SIG-M5 (cell line): ENCODE measurements around the gene TRIM28.
"Not testable (repeated sequence)": the region's sequence is repeated elsewhere in the genome, so short reads cannot be mapped to it uniquely, and the experiment has no call there.

ENCODE experiments used
- DNase-seq: peaks from one replicate; lab custom pipeline; 2025; lab: John Stamatoyannopoulos, UW

TRIM28 gene

DNA sequence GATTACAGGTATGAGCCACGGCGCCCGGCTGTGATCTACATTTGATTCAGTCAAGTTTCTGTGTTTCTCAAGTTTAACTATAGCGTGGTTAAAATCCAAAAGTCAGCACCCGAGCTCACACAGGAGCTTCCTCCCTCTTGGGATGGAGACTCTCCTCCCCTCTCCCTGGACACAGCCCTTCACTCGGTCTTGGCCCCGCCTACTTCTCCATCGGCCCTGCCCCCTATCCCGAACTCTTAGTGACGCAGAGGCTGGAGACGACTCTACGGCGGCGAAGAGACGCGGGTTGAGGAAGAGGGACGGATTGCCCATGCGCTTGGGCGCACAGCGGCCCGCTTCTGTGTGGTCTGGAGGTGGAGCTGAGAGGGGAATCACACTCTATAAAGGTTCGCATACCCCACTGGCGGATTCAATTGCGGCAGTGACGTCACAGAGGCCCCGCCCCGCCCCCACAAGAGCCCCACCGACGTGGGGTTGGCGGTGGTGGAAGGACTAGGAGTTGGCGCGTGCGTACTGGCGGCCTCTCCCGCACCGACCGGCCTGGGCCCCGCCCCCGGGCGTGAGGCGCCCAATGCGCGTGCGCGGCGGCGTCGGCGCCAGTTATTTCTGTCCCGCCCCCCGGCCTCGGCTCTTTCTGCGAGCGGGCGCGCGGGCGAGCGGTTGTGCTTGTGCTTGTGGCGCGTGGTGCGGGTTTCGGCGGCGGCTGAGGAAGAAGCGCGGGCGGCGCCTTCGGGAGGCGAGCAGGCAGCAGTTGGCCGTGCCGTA lies at the start of gene TRIM28:
Gene TRIM28, plus strand, starts transcription at position 239 of the 765 bp plus-strand sequence. CDS start 694 bp downstream, outside the sequence.
- no peak for DNase-seq

DNA sequence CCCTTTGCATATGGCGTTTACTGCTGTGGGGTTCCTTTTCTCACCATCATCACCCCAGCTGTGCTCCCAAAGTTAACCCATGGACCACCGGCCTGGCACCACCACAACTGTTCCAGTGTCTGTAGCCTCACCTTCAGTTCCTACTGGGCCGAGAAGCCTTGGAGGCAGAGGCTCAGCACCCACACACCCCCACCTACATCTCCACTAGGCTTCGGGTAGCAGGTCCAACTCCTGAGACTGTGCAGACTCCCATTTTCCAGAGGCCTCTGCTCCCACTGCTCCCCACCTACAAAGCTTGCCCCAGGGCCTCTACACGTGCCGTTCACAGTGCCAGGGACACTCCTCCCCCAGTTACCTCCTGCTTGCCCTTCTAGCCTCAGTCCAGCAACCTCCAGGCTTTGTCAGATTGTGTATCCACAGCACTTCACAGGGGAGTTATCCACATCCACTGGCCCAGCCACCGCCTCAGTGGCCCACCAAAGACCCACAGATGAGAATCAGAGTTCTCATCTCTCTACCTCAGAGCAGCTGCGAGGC lies 46.2 kb upstream of the TRIM28 start:
- DNase-seq, result no peak

- no peak for DNase-seq
These were observed 45.4 kb upstream of the TRIM28 start for GRCh38 chr19:58498316-58499020.

DNA sequence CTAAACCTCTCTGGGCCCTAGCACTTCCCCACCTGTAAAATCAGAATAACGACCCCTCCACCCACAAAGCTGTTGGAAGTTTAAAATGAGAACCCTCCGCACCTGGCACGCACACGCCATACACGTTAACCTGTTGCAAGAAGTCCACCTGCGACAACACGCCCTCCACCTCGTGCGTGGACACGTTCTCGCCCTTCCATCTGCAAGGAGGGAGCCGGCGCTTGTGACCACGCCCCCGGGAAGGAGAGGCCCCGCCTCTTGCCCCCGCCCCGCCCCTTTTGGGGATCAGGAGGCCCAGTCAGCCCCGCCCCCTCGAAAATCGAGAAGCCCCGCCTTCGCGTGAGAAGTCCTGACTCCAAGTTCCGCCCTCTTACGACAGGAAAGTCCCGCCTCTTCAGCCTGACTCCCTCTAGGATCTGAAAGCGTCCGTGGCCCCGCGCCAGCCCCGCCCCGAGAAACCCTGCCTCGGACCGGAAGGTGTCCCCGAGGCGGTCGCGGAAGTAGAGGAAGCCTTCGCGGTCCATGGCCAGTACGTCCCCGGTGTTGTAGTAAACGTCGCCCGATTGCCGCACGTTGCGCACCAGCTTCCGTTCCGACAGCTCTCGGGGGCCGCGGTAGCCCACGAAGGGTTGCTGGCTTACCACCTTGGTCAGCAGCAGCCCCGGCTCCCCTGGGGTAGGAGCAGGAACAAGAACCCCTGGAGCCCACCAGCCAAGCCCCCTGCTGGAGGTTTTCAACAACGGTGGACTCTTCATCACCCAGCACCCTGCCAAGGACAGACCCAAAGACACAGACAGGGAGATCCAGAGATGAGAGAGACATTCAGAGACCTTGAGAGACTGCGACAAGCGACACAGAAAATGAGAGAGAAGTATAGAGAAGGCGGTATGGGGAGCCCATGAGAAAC lies 44.6 kb upstream of the TRIM28 start:
- DNase-seq, result peak; percentile 92

GRCh38 chr19:58500242-58500641 lies 43.6 kb upstream of the TRIM28 start:
- DNase-seq, result no peak

GRCh38 chr19:58507602-58508223 lies 36.2 kb upstream of the TRIM28 start:
- DNase-seq, result not testable (repeated sequence)

DNA sequence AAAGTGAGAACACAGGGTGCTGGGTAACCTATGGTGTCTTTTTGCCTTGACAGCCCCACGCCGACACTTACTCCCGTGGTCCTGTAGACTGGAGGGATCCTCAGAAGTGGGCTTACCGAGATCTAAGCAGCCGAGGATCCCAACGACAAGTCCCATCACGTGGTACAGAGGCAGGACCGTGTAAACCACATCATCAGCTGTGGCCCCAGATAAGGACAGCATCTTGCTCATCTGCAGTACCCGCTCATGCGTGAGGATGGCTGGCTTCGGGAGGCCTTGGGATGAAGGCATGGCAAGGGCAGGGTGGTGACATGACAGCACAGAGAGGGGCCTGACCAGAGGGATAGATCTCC lies 34.2 kb upstream of the TRIM28 start:
- no peak for DNase-seq

DNA sequence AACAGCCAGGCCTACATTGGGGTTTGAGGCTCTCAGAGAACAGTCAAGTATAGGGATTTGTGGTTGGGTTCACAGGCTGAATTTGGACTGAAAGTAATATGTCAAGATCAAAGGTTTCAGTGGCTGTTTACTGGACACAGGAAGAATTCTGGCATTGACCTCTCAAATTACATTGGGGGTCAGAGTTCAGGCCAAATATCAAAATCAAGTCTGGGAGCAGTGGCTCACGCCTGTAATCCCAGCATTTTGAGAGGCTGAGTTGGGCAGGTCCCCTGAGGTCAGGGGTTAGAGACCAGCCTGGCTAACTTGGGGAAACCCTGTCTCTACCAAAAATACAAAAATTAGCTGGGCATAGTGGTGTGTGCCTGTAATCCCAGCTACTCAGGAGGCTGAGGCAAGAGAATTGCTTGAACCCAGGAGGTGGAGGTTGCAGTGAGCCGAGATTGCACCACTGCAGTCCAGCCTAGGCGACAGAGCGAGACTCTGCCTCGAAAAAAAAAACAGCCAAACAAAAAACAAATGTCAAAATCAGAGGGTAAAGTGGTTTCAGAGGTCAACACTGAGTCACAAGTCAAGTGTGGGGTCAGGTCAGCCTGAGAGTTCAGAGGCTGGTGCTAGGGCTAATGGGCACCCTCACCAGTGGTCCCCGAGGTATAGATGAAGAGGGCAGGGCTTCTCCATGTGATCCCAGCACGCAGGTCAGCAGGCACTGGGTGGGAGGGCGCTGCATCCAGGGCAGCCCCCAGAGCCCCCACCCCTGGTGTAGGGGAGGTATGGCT lies 33.6 kb upstream of the TRIM28 start:
- DNase-seq, result no peak

- DNase-seq, result no peak
These were observed 32.3 kb upstream of the TRIM28 start, which contains the start of gene SLC27A5 for GRCh38 chr19:58511353-58512208. TSS of gene SLC27A5 (minus strand) at chr19:58511992. CDS start at chr19:58511955, 37 bp downstream.

GRCh38 chr19:58513213-58513693 lies 30.6 kb upstream of the TRIM28 start:
- no peak for DNase-seq

DNA sequence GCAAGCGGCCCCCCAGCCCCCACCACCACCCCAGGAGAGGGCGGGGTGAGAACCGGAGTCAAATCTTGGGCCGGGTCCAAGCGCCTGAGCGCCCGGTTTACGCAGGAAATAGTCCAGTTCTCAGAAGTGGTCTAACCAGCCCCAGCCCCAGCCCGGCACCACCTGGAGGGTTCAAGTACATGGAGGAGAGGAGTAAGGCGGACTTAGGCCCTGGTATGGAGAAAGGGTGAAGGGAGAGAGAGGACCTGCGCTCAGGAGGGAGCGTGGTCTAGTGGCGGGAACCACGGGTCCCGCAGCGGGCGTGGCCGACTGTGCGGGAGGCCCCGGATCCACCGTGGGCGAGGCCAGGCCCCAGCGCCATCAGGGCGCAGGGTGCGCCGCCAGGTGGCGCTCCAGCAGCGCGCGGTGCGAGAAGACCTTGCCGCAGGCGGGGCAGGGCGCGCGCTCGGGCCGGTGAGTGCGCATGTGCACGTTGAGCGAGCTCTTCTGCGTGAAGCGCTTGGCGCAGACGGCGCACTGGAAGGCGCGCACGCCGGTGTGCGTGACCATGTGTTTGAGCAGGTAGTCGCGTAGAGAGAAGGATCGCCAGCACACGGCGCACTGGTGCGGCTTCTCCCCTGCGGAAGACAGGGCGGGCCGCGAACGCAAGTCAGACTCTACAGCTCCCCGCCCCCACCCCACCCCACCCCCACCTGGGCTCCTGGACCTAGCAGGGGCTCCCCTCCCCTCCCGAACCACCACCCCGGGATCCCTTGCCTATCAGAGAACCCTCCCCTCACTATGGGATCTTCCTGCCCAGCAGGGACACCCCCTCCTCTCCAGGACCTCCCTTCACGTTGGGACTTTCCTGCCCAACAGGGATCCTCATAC lies 29.9 kb upstream of the TRIM28 start:
- DNase-seq, result peak; percentile 32

DNA sequence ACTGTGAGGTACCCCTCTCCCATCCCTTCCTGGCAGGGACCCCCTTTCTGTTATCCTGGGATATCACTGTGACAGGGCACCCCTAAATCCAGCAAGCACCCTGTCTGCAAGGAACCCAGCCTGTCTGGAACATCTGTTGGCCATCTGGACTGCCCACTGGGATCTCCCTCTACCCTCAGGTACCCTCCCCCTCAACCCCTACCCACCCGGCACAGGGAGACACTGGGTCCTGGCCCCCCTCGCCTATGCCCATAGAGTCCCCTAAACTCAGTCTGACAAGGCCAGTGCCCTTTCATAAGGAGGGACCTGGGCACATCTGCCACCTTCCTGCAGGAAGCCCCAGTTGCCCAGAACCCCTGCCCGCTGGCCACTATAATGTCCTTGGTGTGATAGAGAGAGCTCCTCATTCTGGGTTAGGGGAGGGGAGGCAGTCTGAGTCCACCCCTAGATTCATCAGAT lies 29.3 kb upstream of the TRIM28 start:
- no peak for DNase-seq

GRCh38 chr19:58515259-58515658 lies 28.6 kb upstream of the TRIM28 start:
- no peak for DNase-seq

DNA sequence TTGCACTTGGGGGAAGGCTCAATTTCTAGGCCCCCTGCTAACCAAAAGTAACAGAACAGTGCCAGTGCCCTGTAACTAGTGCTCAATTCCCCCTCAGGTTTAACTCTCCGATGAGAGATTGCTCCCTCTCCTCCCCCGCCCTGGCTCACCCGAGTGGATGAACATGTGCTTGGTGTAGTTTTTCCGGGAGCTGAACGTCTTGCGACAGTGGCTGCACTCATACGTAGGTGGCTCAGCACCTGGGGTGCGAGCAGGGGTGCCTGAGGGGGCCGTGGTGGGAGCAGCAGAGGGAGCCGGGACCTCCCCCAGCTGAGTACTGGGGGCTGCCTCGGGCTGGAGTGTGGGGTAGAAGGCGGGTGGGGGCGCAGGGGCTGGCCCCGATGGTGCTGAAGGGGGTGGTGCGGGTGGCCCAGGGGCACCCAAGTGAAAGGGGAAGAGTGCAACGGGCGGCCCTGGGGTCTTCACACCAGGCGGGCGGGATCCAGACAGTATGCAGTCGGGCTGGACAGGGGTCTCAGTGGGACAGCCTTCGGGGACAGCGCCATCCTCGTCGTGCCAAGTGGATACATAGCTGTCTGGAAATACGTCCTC lies 27.5 kb upstream of the TRIM28 start:
- DNase-seq, result no peak

- DNase-seq, result no peak
These were observed 26.7 kb upstream of the TRIM28 start for GRCh38 chr19:58516964-58517833.

DNA sequence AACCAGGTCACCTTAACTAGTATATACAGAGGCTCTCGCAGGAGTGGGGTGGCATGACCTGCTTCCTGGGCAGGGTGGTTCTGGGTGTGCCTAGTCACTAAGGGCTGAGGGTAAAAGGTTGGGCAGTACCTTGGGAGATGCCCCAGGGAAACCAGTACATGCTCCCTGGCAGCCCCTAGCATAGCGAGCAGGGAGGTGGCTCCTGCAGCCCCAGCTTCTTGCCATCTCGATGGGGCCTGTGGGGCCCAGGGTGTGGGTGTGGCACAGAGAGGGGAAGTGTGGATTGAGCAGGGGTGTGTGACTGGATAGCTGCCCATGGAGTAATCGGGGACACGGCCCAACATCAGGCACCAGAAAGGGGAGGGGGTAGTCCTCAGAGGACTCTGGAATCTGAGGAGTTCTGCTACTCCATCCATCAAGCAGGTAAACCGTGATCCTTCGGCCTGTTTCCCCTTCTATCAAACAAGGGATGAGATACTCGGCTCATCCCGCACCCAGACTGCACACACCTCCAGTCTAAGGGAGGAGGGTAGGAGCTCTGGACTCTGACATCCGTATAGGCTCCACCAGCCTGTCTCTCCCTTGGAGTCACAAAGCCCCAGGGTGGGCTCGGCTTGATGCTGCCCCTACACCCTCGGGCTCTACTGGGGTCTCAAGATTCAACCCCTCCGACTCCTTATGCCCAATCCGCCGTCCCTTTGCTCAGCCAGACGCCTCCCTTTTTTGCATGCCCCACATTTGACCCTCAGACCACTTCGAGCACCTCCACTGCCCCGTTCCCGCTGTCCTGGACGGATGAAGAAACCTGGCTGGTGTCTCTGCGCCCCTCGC lies 25.4 kb upstream of the TRIM28 start:
- no peak for DNase-seq

- no peak for DNase-seq
These were observed 24.8 kb upstream of the TRIM28 start for GRCh38 chr19:58519087-58519354.
